SK-N-MC (cell line): ENCODE results near the gene INSL4.

ENCODE experiments used
- EZH2 ChIP-seq: fragments of 200-600 bp; sonication (generic); IDR thresholded peaks from one replicate; pipeline ENCODE4 v1.6.1; 2017; ENCODE audit warnings: antibody characterized with exemption
- POLR2AphosphoS5 ChIP-seq: IDR thresholded peaks from 2 replicates; pipeline ENCODE4 v1.6.1; 2012; ENCODE audit warnings: mild to moderate bottlenecking, low read depth, low read length, borderline replicate concordance

GRCh38 chr9:5188060-5188984, 42.9 kb upstream of the INSL4 start:
- TF ChIP-seq POLR2AphosphoS5 (no peak), EZH2 (no peak)
